ENCODE results near the gene MKRN2OS.

The MKRN2OS gene

GRCh38 chr3:12545473-12545791 is at the start of gene MKRN2OS:
MKRN2OS (minus strand) TSS chr3:12545499; CDS start chr3:12545464, 35 bp downstream.
- DNase-seq: no peak

DNA sequence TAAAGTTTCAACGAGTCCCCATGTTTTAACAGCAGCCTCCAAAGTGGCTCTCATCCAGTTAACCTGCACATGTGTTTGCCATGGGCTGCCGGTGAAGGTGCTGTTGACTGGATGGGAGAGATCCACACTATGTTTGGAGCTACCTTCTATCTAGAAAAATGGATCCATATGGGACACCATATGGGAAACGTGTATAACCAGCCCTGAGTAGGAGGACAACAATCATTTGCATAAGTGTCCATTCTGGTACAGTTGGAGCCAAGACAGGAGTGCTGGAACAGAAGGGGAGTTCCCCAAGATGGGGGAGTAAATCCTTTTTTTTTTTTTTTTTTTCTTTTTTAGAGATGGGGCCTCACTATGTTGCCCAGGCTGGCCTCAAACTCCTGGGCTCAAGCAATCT is 48.2 kb upstream of the MKRN2OS start:
- no peak for DNase-seq

- no peak for DNase-seq
Measured at GRCh38 chr3:12591997-12592715, 46.9 kb upstream of the MKRN2OS start.

DNA sequence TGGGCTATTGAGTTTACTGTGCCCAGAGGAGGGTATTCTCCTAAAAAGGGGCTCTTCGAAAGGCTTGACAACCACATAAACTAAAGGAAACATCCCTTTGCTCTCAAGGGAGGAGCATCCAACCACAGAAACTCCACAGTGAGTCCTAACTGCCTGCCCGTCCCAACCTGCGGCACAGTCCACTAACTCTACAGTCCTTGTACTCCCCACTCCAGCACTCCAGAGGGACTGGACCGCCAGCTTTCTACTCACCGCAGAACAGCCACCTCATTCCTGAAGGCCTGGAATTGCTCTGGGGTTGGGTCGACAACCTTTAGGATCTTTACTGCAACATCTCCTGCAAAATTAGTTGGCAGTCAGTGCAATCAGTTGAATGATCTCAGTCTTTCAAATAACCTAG is 46.2 kb upstream of the MKRN2OS start:
- no peak for DNase-seq

DNA sequence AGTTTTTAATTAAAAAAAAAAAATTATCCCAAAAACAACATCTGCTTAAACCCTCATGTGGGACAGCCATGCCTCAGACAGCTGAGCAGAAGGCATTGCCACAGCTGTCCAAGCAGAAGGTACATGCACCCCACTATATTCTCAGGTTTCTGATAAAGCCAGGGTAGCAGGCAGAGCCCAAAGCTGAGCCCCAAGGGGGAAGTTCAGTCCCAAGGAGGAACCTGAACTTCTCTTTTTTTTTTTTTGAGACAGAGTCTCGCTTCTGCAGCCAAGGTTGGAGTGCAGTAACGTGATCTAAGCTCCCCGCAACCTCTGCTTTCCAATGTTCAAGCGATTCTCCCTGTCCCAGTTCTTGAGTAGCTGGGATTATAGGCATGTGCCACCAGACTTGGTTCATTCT is 44.8 kb upstream of the MKRN2OS start:
- no peak for DNase-seq

- DNase-seq: no peak
Measured at GRCh38 chr3:12588039-12589009, 43.0 kb upstream of the MKRN2OS start.

DNA sequence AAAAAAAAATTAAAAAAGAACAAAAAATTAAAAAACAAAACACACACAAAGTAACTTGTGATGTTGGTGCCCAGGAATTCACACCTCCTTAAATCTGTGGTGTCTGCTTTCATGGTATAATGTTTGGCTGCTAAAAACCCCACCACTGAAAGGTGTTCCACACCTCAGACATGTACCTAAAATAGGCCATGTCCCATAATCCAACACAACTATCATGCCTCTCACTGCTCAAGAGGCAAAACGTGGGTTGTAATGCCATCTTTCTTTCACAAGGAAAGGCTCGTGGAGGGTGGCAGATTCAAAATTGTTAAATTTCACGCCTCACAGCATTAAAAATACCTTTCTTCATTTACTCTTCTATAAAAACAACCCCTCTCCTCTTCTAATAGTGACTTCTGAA is 41.1 kb upstream of the MKRN2OS start:
- DNase-seq: no peak

DNA sequence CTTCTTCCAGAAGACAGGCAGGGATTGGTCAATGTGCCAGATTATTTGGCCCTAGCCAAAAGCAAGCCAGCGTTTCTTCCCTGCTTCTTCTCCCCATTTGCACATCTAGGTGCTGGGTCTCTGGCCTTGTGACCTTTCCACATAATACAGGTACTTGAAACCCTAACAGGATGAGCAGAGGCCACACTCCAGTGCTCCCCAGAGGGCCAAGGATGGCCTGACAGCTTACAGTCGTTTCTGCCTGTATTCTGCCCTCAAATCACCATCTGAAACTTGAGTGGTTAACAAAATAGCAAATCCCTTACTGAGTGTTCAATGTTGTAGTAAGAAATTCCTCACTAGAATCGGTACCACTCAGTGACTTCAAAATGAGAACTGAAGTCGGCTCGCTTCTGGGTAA is 40.7 kb upstream of the MKRN2OS start:
- DNase-seq: no peak

DNA sequence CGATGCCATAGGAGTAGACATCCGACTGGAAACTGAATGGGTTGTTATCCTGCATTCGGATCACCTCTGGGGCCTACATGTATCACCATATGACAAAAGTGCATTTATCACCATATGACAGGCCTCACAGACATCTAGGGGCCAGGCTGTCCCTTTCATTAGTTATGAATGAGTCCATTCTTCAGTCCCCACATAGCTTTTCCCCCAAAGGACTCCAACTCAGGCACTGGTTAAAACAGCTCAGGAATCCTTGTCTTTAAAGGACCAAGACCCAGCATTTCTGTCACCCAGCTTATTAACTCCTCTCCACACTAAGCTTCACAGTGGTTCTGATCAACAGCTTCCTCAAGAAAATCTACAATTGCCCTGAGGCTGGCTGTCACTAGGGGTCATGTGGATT is 39.9 kb upstream of the MKRN2OS start:
- DNase-seq: no peak

DNA sequence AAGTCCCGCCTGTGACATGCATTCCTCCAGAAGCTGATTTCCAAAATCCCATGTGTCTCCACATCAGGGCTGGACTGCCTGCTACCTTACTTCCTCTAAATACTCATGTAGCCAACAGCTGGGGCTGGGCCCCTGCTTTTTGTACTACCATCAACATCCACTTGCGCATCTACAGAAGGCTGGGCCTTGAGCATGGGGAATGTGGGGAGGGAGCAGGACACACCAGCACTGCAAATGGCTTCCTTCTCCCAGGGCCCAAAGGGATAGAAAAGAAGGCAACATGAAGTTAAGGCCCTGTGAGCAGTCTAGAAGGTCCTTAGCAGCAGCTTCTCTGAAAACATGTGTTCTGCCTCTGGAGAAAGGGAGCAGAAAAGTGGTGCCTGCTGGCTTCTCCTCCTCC is 38.8 kb upstream of the MKRN2OS start:
- DNase-seq: no peak

DNA sequence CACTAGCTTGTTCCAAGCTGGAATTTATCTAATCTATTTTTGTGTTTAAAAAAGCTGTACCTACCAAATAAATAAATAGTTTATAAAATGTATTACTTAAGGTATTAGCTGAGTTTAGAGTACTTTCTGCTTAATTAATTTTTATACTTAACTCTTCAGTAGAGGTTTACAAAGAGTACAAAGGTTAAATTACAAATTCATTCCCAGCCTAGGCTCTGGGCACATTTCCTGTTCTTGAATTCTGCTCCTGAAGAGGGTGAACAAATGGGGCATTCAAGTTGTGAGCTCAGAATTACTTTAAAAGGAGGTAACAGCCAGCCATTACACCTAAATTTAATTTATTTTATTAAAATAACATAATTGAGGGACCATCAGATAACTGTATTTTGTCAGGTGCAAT is 38.0 kb upstream of the MKRN2OS start:
- DNase-seq: no peak

DNA sequence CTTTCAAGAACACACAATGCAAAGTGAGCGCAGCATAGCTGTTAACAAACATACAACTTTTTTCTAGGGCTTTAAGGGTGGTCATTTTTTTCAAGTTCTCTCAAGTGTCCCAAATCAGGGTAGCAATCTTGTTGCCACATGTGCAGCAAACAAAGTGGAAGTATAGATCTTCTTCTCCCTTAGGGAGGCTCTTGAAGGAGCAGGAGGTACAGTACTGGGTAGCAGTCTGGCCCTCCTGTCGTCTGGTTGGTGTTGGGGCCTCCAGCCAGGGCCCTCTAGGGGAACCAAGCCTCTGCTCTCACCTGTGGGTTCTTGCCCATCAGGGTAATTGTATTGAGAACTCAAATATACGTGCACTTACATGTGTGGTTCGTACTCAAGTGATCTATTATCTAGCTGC is 37.4 kb upstream of the MKRN2OS start:
- DNase-seq: no peak

- no peak for DNase-seq
Measured at GRCh38 chr3:12579905-12580304, 34.6 kb upstream of the MKRN2OS start.

DNA sequence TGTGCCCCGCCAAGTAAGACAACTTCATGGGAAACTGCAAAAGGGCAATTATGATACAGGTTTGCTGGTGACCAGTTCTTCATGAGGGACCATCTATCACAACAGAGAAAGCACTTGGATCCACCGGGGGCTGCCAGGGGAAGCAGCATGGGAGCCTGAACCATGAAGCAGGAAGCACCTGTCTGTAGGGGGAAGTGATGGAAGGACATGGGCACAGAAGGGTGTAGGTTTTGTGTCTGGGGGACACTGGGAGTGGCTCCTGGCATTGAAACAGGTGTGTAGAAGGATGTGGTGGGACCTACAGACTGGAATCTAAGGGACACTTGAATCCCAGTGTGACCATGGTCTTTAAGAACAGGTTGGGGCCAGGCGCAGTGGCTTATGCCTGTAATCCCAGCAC is 34.2 kb upstream of the MKRN2OS start:
- no peak for DNase-seq

- no peak for DNase-seq
Measured at GRCh38 chr3:12578742-12579141, 33.4 kb upstream of the MKRN2OS start.

DNA sequence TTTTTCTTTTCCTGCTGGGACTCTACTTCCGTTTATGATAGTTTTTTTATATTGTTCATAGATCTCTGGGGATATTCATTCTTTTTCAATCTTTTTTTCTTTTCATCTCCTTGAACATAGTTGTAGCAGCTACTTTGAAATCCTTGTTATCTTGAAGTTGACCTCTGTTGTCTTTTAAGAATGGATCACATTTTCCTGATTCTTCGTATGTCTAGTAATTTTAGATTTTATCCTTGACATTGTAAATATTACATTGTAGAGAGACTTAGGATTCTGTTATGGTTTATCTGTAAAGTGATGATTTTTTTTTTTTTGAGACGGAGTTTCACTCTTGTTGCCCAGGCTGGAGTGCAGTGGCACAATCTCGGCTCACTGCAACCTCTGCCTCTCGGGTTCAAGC is 32.1 kb upstream of the MKRN2OS start:
- DNase-seq: no peak

DNA sequence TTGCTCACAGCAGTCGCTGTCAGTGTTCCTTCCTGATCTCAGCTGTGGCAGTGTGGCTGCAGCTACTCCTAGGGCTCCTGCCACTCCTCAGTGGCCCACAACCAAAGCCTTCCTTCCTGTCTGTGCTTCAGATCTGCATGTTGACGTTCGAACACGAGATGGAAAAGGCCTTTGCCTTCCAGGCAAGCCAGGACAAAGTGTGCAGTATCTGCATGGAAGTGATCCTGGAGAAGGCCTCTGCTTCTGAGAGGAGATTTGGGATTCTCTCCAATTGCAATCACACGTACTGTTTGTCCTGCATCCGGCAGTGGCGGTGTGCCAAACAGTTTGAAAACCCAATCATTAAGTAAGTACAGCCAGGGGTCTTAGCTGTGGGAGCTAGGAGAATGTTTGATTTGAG is 29.4 kb upstream of the MKRN2OS start:
- DNase-seq: no peak

- no peak for DNase-seq
Measured at GRCh38 chr3:12574131-12574530, 28.8 kb upstream of the MKRN2OS start.

GRCh38 chr3:12571986-12572385 is 26.7 kb upstream of the MKRN2OS start:
- DNase-seq: no peak

- no peak for DNase-seq
Measured at GRCh38 chr3:12569836-12570235, 24.5 kb upstream of the MKRN2OS start.

DNA sequence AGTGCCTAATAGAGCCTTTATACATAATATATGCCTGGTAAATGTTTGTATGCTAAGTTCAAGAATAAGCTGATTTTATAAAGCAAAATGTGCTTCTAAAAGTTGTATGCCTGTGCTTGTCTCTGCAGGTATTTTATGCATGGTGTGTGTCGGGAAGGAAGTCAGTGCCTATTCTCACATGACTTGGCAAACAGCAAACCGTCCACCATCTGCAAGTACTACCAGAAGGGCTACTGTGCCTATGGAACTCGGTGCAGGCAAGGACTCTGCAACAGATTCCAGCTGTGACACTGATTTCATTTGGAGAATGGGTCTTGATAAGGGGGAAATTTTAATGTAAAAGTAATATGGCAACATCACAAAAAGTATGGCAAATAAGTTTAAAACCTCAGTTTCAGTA is 23.4 kb upstream of the MKRN2OS start:
- no peak for DNase-seq

- no peak for DNase-seq
Measured at GRCh38 chr3:12566976-12567375, 21.7 kb upstream of the MKRN2OS start.

GRCh38 chr3:12562451-12562850 is 17.2 kb upstream of the MKRN2OS start:
- DNase-seq: no peak

DNA sequence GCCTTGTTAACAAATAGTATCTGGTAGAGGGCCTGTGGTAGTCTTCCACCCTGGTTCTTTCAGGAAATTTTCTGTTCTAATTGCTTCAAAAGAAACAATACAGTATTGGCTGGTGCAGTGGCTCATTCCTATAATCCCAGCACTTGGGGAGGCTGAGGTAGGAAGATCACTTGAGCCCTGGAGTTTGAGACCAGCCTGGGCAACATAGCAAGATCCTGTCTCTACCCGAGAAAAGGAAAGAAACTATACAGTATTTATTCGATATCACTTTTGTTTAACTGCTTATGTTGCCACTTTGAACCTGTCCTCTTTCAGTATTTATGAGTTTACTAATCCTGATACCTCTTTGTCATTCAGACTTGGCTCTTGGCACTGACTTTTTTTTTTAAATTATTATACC is 16.1 kb upstream of the MKRN2OS start:
- no peak for DNase-seq
